ENCODE results near the gene CLK4. TPM values are rescaled to one million over a fixed set of nuclear protein-coding genes. Genes with fewer than 3 reads are reported as not detected.
"Not testable (repeated sequence)": the region's sequence is repeated elsewhere in the genome, so short reads cannot be mapped to it uniquely, and the experiment has no call there.

CLK4 gene
- total RNA-seq, 2 experiments from 2014 or later, result 21.1 to 24.2 TPM

DNA sequence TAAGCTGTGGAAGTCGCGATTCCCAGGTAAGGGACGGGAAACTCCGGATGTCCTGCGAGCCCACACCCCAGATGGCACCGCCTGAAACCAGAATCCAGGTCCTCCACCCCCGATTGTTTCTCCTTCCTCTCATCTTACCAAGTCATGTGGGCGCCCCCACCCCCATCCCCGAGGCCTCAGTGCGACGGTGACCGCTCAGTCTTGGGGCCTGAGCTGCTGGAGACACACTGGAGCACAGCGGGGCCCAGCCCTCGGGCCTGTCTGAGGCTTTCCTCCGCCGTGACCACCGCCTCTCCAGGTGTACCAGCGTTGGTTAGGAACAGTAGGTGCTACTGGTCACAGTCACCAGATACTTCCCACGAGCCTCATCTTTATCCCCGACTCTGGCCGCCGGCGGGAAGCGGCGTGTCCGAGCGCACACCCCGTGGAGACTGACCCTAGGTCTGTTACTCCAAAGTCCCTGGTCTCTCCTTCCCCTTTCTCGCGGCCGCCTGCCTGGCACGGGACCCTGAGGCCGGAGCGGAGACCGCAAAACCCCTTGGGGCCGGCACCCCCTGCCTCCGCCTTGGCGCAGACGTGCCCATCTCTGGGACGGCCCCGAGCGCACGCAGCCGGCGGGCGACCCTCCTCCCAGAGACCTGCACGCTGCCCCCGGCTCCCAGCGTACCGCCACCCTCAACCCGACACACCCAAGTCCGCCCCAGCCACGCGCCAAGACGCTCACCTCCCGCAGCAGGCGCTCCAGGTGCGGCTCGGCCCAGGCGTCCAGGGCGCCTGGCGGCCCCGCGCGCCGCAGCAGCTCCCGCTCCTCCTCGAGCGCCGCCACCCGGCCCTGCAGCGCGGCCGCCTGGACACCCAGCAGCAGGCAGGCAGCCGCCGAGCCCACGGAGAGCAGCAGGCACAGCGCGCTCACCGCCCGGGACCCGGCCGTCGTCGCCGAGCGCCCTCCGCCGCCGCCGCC is 37.4 kb downstream of the CLK4 start:
- POLR2A ChIA-PET, result no interaction called here

DNA sequence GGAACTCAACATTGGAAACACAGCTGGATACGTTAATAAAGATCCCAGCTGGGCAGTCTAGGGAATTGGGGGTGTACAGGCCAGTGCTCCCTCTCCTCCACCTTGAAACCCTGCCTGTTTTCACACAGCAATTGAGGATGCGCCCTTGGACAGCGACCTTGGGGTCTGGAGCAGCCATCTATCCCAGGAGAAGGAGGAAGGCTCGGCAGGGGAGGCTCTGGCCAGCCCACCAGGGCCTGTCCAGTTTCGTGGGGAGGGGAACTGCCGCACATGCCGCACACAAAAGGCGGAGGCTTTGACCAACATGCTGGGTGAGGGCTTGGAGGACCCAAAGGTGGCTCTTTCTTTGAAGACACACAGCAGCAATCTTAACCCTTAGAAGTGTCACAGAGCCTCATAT is 38.1 kb downstream of the CLK4 start:
- intact Hi-C loops (cut with micrococcal nuclease), result no loop called here
- TF ChIP-seq, protein P1, sequence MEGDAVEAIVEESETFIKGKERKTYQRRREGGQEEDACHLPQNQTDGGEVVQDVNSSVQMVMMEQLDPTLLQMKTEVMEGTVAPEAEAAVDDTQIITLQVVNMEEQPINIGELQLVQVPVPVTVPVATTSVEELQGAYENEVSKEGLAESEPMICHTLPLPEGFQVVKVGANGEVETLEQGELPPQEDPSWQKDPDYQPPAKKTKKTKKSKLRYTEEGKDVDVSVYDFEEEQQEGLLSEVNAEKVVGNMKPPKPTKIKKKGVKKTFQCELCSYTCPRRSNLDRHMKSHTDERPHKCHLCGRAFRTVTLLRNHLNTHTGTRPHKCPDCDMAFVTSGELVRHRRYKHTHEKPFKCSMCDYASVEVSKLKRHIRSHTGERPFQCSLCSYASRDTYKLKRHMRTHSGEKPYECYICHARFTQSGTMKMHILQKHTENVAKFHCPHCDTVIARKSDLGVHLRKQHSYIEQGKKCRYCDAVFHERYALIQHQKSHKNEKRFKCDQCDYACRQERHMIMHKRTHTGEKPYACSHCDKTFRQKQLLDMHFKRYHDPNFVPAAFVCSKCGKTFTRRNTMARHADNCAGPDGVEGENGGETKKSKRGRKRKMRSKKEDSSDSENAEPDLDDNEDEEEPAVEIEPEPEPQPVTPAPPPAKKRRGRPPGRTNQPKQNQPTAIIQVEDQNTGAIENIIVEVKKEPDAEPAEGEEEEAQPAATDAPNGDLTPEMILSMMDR (IDR thresholded peaks at IDR 0.05), result no peak
- ChIA-PET POLR2A (no interaction called here), CTCF (interaction anchor here (2.2 to 2.3 kb wide), 2 partner anchors 17 to 309 kb away, joined by 7 to 14 read pairs; no protein-coding TSS in a partner anchor)
- H3K4me3 Mint-ChIP-seq, result peak overlapping the region; percentile 8
- no peaks in the 10 kb centered on the region for H3K9me3 Mint-ChIP-seq
- H3K27ac Mint-ChIP-seq, result no peak overlapping the region
- H3K4me1 Mint-ChIP-seq (ENCODE audit: low read depth), result peaks cover 6% of the 10 kb centered on the region
- DNase-seq, result no peak
- no peaks in the 10 kb centered on the region for H3K36me3 Mint-ChIP-seq (ENCODE audit: low read depth)
- ATAC-seq, result no peak
- peaks cover 41% of the 10 kb centered on the region for H3K27me3 Mint-ChIP-seq

More for the DNA sequence above, 37.4 kb downstream of the CLK4 start:
- H3K27ac Mint-ChIP-seq, result no peak overlapping the region
- H3K9me3 Mint-ChIP-seq, result peaks cover 5% of the 10 kb centered on the region
- H3K4me1 Mint-ChIP-seq (ENCODE audit: low read depth), result peaks cover 6% of the 10 kb centered on the region
- peak; percentile 43 for ATAC-seq
- H3K4me3 Mint-ChIP-seq, result peak overlapping the region; percentile 36
- TF ChIP-seq, protein P1 (IDR thresholded peaks at IDR 0.05), result no peak
- DNase-seq, result peak; percentile 18
- H3K27me3 Mint-ChIP-seq, result peaks cover 41% of the 10 kb centered on the region
- CTCF ChIA-PET, result interaction anchor here (0.7 to 2.3 kb wide), 9 partner anchors 12 to 360 kb away, joined by 3 to 14 read pairs (median 5); no protein-coding TSS in a partner anchor
- intact Hi-C loops (cut with micrococcal nuclease), result no loop called here
- H3K36me3 Mint-ChIP-seq (ENCODE audit: low read depth), result peaks cover 6% of the 10 kb centered on the region

GRCh38 chr5:178587763-178588611 is 38.9 kb downstream of the CLK4 start:
- ATAC-seq, result no peak
- no peaks in the 10 kb centered on the region for H3K9me3 Mint-ChIP-seq
- H3K27me3 Mint-ChIP-seq, result peaks cover 41% of the 10 kb centered on the region
- H3K4me1 Mint-ChIP-seq (ENCODE audit: low read depth), result peaks cover 6% of the 10 kb centered on the region
- ChIA-PET CTCF (interaction anchor here (1.2 to 2.3 kb wide), 4 partner anchors 18 to 308 kb away, joined by 6 to 14 read pairs (median 6); no protein-coding TSS in a partner anchor), POLR2A (no interaction called here)
- H3K27ac Mint-ChIP-seq, result no peak overlapping the region
- TF ChIP-seq, protein P1 (IDR thresholded peaks at IDR 0.05), result no peak
- H3K36me3 Mint-ChIP-seq (ENCODE audit: low read depth), result no peaks in the 10 kb centered on the region
- no peak for DNase-seq
- H3K4me3 Mint-ChIP-seq, result no peak overlapping the region
- intact Hi-C loops (cut with micrococcal nuclease), result no loop called here

GRCh38 chr5:178586396-178586795 is 40.5 kb downstream of the CLK4 start:
- no peaks in the 10 kb centered on the region for H3K9me3 Mint-ChIP-seq
- no peak overlapping the region for H3K4me3 Mint-ChIP-seq
- intact Hi-C loops (cut with micrococcal nuclease), result no loop called here
- ATAC-seq, result no peak
- ChIA-PET POLR2A (interaction anchor here (1.5 kb wide), 1 partner anchor 372 kb away, joined by 4 read pairs; no protein-coding TSS in a partner anchor), CTCF (interaction anchor here (1.4 to 1.8 kb wide), 2 partner anchors 125 to 302 kb away, joined by 5 to 6 read pairs; no protein-coding TSS in a partner anchor)
- peaks cover 40% of the 10 kb centered on the region for H3K27me3 Mint-ChIP-seq
- no peak overlapping the region for H3K27ac Mint-ChIP-seq
- H3K36me3 Mint-ChIP-seq (ENCODE audit: low read depth), result no peaks in the 10 kb centered on the region
- TF ChIP-seq, protein P1 (IDR thresholded peaks at IDR 0.05), result no peak
- peaks cover 6% of the 10 kb centered on the region for H3K4me1 Mint-ChIP-seq (ENCODE audit: low read depth)
- no peak for DNase-seq

- intact Hi-C loops (cut with micrococcal nuclease); CTCF ChIA-PET; ATAC-seq: not testable (repeated sequence)
Observed at GRCh38 chr5:178585421-178585820, 41.4 kb downstream of the CLK4 start.

More at GRCh38 chr5:178585421-178585820, 41.4 kb downstream of the CLK4 start:
- POLR2A ChIA-PET, result interaction anchor here (1.5 kb wide), 1 partner anchor 371 kb away, joined by 4 read pairs; no protein-coding TSS in a partner anchor
- DNase-seq; H3K4me1 Mint-ChIP-seq (ENCODE audit: low read depth); H3K27ac Mint-ChIP-seq; H3K9me3 Mint-ChIP-seq; H3K36me3 Mint-ChIP-seq (ENCODE audit: low read depth); H3K4me3 Mint-ChIP-seq: not testable (repeated sequence)
- H3K27me3 Mint-ChIP-seq, result peaks cover 34% of the 10 kb centered on the region

Data from activated CD8-positive, alpha-beta T cell treated with anti-CD3 and anti-CD28 coated beads for 36 hours (primary cell).